Common myeloid progenitor, CD34-positive (primary cell): ENCODE measurements around the gene TGM6.

Experiments used
- CTCF ChIA-PET: fragments of 350-600 bp; sonication (Branson Sonifier 250); formaldehyde crosslinking; loops from one replicate; lab custom pipeline; 2021; ENCODE audit warnings: antibody characterized with exemption; lab: Charles Lee
- POLR2A ChIA-PET: fragments of 350-600 bp; sonication (Branson Sonifier 250); formaldehyde crosslinking; loops from one replicate; lab custom pipeline; 2021; ENCODE audit warnings: antibody characterized with exemption; lab: Charles Lee
- DNase-seq, 3 donors: peaks; one replicate each; pipeline versions ENCODE4 v3.0.0 to v3.0.0-alpha.2; 2013
- H3K27ac ChIP-seq, 2 experiments: 1 replicate in 1 of 2; 2 replicates in 1 of 2; pipeline ENCODE4 v1.7.0; 2013; ENCODE audit warnings: inconsistent platforms in 2 of 2, low read length in 2 of 2, mild to moderate bottlenecking in 2 of 2, low read depth in 1 of 2, moderate library complexity in 1 of 2; ENCODE audit not compliant: severe bottlenecking in 2 of 2, insufficient read depth in 1 of 2, poor library complexity in 1 of 2
- H3K27me3 ChIP-seq, 5 experiments: replicated peaks in 2 of 5; 1 replicate in 3 of 5; 2 replicates in 2 of 5; pipeline versions ENCODE4 v1.6.1 to v1.7.0; 2013; ENCODE audit warnings: low read length in 4 of 5, mild to moderate bottlenecking in 2 of 5, moderate library complexity in 2 of 5, inconsistent platforms in 1 of 5; ENCODE audit not compliant: insufficient read depth in 5 of 5, control insufficient read depth in 4 of 5
- H3K36me3 ChIP-seq, 4 experiments: 1 replicate in 2 of 4; 2 replicates in 2 of 4; pipeline versions ENCODE4 v1.6.1 to v1.7.0; 2013; ENCODE audit warnings: low read length in 3 of 4, control low read depth in 1 of 4, mild to moderate bottlenecking in 1 of 4; ENCODE audit not compliant: control insufficient read depth in 4 of 4, insufficient read depth in 4 of 4
- H3K4me1 ChIP-seq, 4 experiments: 1 replicate in 3 of 4; 2 replicates in 1 of 4; pipeline versions ENCODE4 v1.6.1 to v1.7.1; 2013; ENCODE audit warnings: low read length in 3 of 4, mild to moderate bottlenecking in 3 of 4, control low read depth in 1 of 4, inconsistent platforms in 1 of 4, moderate library complexity in 1 of 4; ENCODE audit not compliant: control insufficient read depth in 4 of 4, insufficient read depth in 4 of 4; ENCODE audit errors: control extremely low read depth in 1 of 4
- H3K4me3 ChIP-seq, 7 experiments: 1 replicate in 4 of 7; 2 replicates in 3 of 7; pipeline versions ENCODE4 v1.5.1 to v1.7.0; 2013; ENCODE audit warnings: mild to moderate bottlenecking in 7 of 7, low read length in 6 of 7, moderate library complexity in 6 of 7, inconsistent platforms in 2 of 7, low read depth in 2 of 7, control low read depth in 1 of 7; ENCODE audit not compliant: insufficient read depth in 4 of 7, control insufficient read depth in 1 of 7; ENCODE audit errors: extremely low read depth in 1 of 7
- H3K9me3 ChIP-seq, 5 experiments: 1 replicate in 4 of 5; 2 replicates in 1 of 5; pipeline versions ENCODE4 v1.6.1 to v1.7.1; 2013; ENCODE audit warnings: low read length in 4 of 5, mild to moderate bottlenecking in 2 of 5, inconsistent platforms in 1 of 5, low read depth in 1 of 5, moderate library complexity in 1 of 5; ENCODE audit not compliant: control insufficient read depth in 4 of 5, insufficient read depth in 2 of 5; ENCODE audit errors: control extremely low read depth in 1 of 5
- WGBS: methylation state at CpG from one replicate; pipeline ENCODE4 v1.1.5; 2013; ENCODE audit not compliant: insufficient coverage; 5-methylcytosine and 5-hydroxymethylcytosine counted together

TGM6 gene

DNA sequence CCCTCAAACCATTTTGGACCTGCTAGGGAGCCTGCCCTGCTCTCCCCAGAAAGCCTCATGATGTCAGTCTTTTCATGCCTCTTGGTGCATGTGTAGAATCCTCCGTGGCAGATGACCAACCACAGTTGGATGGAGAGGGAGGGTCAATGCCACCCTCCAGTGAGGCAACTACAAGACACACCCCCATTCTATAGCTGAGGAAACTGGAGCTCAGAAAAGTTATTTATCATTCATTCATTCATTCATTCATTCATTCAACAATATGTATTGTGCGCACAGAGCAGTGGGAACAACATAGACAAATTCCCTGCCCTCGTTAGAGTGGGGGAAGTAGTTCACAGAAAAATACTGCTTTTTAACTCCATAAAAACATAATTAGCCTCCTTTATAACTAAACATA is 73.1 kb downstream of the TGM6 start:
- H3K4me1 ChIP-seq = peaks cover 0 to 11% (median 4%) of the 10 kb centered on the region in 4 experiments
- peaks cover 0 to 5% (median 0%) of the 10 kb centered on the region in 5 experiments for H3K27me3 ChIP-seq
- no peak for DNase-seq
- ChIA-PET POLR2A (no interaction called here), CTCF (interaction anchor here (0.9 to 4.4 kb wide), 8 partner anchors 10 to 651 kb away, joined by 3 to 25 read pairs (median 6); no protein-coding TSS in a partner anchor)
- H3K4me3 ChIP-seq = no peak overlapping the region
- H3K27ac ChIP-seq = no peak overlapping the region
- H3K36me3 ChIP-seq = peaks cover 0 to 4% (median under 1%) of the 10 kb centered on the region in 4 experiments
- no peaks in the 10 kb centered on the region for H3K9me3 ChIP-seq
- 79% methylated on average over 2 of the region's 3 CpGs for WGBS

DNA sequence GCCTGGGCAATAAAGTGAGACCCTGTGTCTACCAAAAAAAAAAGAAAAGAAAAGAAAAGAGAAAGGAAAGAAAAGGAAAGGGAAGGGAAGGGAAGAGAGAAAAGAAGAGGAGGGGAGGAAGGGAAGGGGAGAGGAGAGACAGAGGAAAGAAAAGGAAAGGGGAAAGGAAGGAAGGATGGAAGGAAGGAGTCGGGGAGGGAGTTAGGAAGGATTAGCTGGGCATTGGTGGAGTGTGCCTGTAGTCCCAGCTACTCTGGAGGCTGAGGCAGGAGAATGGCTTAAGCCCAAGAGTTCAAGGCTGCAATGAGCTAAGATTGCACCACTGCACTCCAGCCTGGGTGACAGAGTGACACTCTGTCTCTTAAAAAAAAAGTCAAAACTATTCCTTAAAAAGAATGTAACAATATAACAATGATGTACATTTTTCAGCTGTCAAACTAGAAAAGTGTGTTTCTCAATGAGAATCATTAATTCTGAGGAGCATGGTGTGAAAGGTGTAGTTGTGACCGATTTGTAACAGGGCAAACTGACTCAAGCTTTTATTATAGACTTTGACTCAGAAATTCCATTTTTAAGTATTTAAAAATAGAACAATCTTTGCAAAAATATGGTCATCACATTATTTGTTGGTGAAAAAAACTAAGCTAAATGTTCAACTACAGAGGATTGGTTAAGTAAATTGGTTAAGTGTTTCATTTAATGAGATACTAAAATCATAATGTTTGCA is 75.2 kb downstream of the TGM6 start:
- DNase-seq = no peak
- Histone ChIP-seq H3K4me3 (no peak overlapping the region), H3K27me3 (peaks cover 0 to 2% (median 0%) of the 10 kb centered on the region in 5 experiments), H3K27ac (no peak overlapping the region), H3K9me3 (no peaks in the 10 kb centered on the region), H3K36me3 (peaks cover 7 to 18% (median 11%) of the 10 kb centered on the region in 4 experiments), H3K4me1 (peaks cover 0 to 11% (median 4%) of the 10 kb centered on the region in 4 experiments)
- 100% methylated on average over 1 of the region's 2 CpGs for WGBS
- ChIA-PET POLR2A (interaction anchor here (0.6 kb wide), 1 partner anchor 15 kb away, joined by 6 read pairs; no protein-coding TSS in a partner anchor), CTCF (interaction anchor here (0.6 to 2.7 kb wide), 8 partner anchors 11 to 248 kb away, joined by 3 to 13 read pairs (median 4); partner anchors contain the start of gene SNRPB)

- CTCF ChIA-PET = interaction anchor here (0.5 to 2.3 kb wide), 2 partner anchors 13 to 208 kb away, joined by 3 to 8 read pairs; no protein-coding TSS in a partner anchor
- WGBS = 86% methylated on average over 1 of the region's 3 CpGs
- H3K36me3 ChIP-seq = peaks cover 29 to 49% (median 37%) of the 10 kb centered on the region in 4 experiments
Observed at GRCh38 chr20:2458919-2459499, 78.3 kb downstream of the TGM6 start.

GRCh38 chr20:2459981-2460751 is 79.5 kb downstream of the TGM6 start:
- DNase-seq = no peak
- Histone ChIP-seq H3K27me3 (no peaks in the 10 kb centered on the region), H3K9me3 (no peaks in the 10 kb centered on the region), H3K36me3 (peaks cover 31 to 61% (median 48%) of the 10 kb centered on the region in 4 experiments), H3K4me1 (no peaks in the 10 kb centered on the region), H3K4me3 (no peak overlapping the region), H3K27ac (no peak overlapping the region)
- no CpG with 5 or more reads among the region's 1 CpG for WGBS
- CTCF ChIA-PET = no interaction called here
- POLR2A ChIA-PET = interaction anchor here (0.6 kb wide), 1 partner anchor 215 kb away, joined by 3 read pairs; no protein-coding TSS in a partner anchor

More at GRCh38 chr20:2458919-2459499, 78.3 kb downstream of the TGM6 start:
- H3K4me1 ChIP-seq = peaks cover 0 to 1% (median 0%) of the 10 kb centered on the region in 4 experiments
- no peak for DNase-seq
- POLR2A ChIA-PET = interaction anchor here (0.6 kb wide), 1 partner anchor 17 kb away, joined by 5 read pairs; no protein-coding TSS in a partner anchor
- no peaks in the 10 kb centered on the region for H3K9me3 ChIP-seq
- no peak overlapping the region for H3K27ac ChIP-seq
- H3K27me3 ChIP-seq = no peaks in the 10 kb centered on the region
- no peak overlapping the region for H3K4me3 ChIP-seq

DNA sequence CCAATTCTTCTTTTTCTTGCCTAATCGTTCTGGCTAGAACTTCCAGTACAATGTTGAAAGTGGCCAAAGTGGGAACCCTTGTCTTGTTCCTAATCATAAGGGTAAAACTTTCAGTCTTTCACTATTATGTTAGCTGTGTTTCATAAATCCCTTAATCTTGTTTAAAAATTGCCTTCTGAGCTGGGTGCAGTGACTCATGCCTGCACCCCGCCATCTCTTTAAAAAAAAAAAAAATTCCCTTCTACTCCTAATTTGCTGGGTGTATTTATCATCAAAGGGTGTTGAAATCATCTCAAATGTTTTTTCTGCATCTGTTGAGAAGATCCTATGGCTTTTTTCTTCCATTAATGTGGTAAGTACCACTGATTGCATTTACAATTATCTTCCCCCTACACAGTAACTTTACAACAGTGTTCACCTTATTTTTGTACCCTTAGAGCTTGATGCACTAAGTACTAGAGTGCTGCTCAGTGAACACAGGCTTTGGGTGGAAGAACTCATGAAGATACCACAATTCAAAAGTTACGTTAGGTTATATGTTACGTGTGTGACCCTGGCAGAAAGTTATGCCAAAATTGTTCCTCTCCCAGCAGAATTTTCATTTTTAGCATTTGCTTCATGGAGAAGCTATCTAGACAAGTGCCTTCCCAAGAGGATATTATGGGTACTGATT is 80.2 kb downstream of the TGM6 start:
- ChIA-PET POLR2A (interaction anchor here (0.6 kb wide), 1 partner anchor 214 kb away, joined by 3 read pairs; no protein-coding TSS in a partner anchor), CTCF (no interaction called here)
- Histone ChIP-seq H3K27me3 (no peaks in the 10 kb centered on the region), H3K9me3 (no peaks in the 10 kb centered on the region), H3K4me3 (no peak overlapping the region), H3K4me1 (no peaks in the 10 kb centered on the region), H3K36me3 (peaks cover 33 to 68% (median 55%) of the 10 kb centered on the region in 4 experiments), H3K27ac (no peak overlapping the region)
- no peak for DNase-seq
- 100% methylated on average over 3 of the region's 4 CpGs for WGBS

GRCh38 chr20:2462484-2462883 is 81.8 kb downstream of the TGM6 start:
- ChIA-PET CTCF (interaction anchor here (0.5 to 2.8 kb wide), 3 partner anchors 10 to 226 kb away, joined by 3 to 12 read pairs (median 4); no protein-coding TSS in a partner anchor), POLR2A (no interaction called here)
- H3K4me3 ChIP-seq = no peak overlapping the region
- H3K27me3 ChIP-seq = no peaks in the 10 kb centered on the region
- no peak for DNase-seq
- no peaks in the 10 kb centered on the region for H3K9me3 ChIP-seq
- no peak overlapping the region for H3K27ac ChIP-seq
- H3K4me1 ChIP-seq = peaks cover 0 to under 1% (median 0%) of the 10 kb centered on the region in 4 experiments
- 100% methylated on average over 2 of the region's 3 CpGs for WGBS
- H3K36me3 ChIP-seq = peaks cover 37 to 84% (median 69%) of the 10 kb centered on the region in 4 experiments
